Heart left ventricle (tissue), 16 donors: ENCODE measurements around the gene CDCP1. TPM values are rescaled to one million over a fixed set of nuclear protein-coding genes. Genes with fewer than 3 reads are reported as not detected.

ENCODE experiments used
- ATAC-seq, 4 donors: fragments of 200-7000 bp; cut with Tn5 transposase; one replicate each; pipeline ENCODE4 v1.9.1; 2020 to 2022; ENCODE audit warnings: moderate library complexity in 4 of 4, mild to moderate bottlenecking in 3 of 4, moderate number of reproducible peaks in 1 of 4
- DNase-seq, 5 donors: peaks; one replicate each; pipeline ENCODE4 v3.0.0-alpha.2; 2020
- H3K27ac ChIP-seq, 12 donors: fragments of 200-600 bp; sonication (generic) in 4 of 12; one replicate each; pipeline versions ENCODE4 v1.5.0 to v1.8.0; 2016 to 2022; ENCODE audit warnings: mild to moderate bottlenecking in 2 of 12
- H3K27me3 ChIP-seq, 9 donors: fragments of 200-600 bp; sonication (generic) in 2 of 9; one replicate each; pipeline versions ENCODE4 v1.5.1 to v1.8.0; 2016 to 2022; ENCODE audit warnings: mild to moderate bottlenecking in 3 of 9
- H3K36me3 ChIP-seq, 9 donors: fragments of 200-600 bp; sonication (generic) in 2 of 9; one replicate each; pipeline versions ENCODE4 v1.5.0 to v1.8.0; 2018 to 2022; ENCODE audit warnings: mild to moderate bottlenecking in 2 of 9
- H3K4me1 ChIP-seq, 12 donors: fragments of 200-600 bp; sonication (generic) in 4 of 12; one replicate each; pipeline versions ENCODE4 v1.5.0 to v1.8.0; 2016 to 2022; ENCODE audit warnings: mild to moderate bottlenecking in 3 of 12
- H3K4me3 ChIP-seq, 12 donors: fragments of 200-600 bp; sonication (generic) in 4 of 12; one replicate each; pipeline versions ENCODE4 v1.5.0 to v1.8.0; 2017 to 2022; ENCODE audit warnings: mild to moderate bottlenecking in 9 of 12, moderate library complexity in 4 of 12
- H3K9me3 ChIP-seq, 12 donors: fragments of 200-600 bp; sonication (generic) in 4 of 12; one replicate each; pipeline versions ENCODE4 v1.5.0 to v1.8.0; 2016 to 2022; ENCODE audit warnings: mild to moderate bottlenecking in 1 of 12
- CTCF ChIP-seq, 12 donors: fragments of 200-600 bp; sonication (generic) in 4 of 12; IDR thresholded peaks; one replicate each; pipeline versions ENCODE4 v1.5.0 to v1.8.0; 2018 to 2022; ENCODE audit warnings: antibody characterized with exemption in 12 of 12, mild to moderate bottlenecking in 5 of 12
- POLR2A ChIP-seq, 2 donors: fragments of 450-650 bp; IDR thresholded peaks; one replicate each; pipeline ENCODE4 v1.6.1; 2017; ENCODE audit warnings: antibody characterized with exemption in 2 of 2, mild to moderate bottlenecking in 2 of 2, moderate library complexity in 2 of 2
- WGBS, 4 donors: extraction: QIAGEN DNeasy Blood & Tissue Kit in 2 of 4; methylation state at CpG; one replicate each; pipeline versions ENCODE4 v1.1.5 to v1.1.7; 2013 to 2018; 5-methylcytosine and 5-hydroxymethylcytosine counted together
- intact Hi-C, 10 donors: fragments of 100-400 bp; cut with DNase I; formaldehyde crosslinking; loops; one replicate each; pipeline versions ENCODE4 v1.11.1 to v1.14.2; 2022
- polyA plus RNA-seq, 2 donors: library from polyadenylated mRNA; stranded (reverse); fragments of 200-250 nt; gene quantifications; one replicate each; pipeline ENCODE4 v1.2.3, GENCODE V29; 2013
- total RNA-seq, 9 donors: library from RNA; depleted of rRNA in 2 of 9; stranded (reverse); fragments of >200 nt in 2 of 9; fragmentation: NEBNext Ultra II Directional in 3 of 9; extraction: Animal tissue kit (Norgen Biotek cat#: 25700) in 3 of 9; gene quantifications; one replicate each; pipeline versions ENCODE4 v1.1.0 to v1.2.4, GENCODE V29; 2016 to 2023
- donor health status: ischemic (EF 13 %, LVEDD 7.1; RV severe dilation, severe dysfunction).
- donor health status: healthy with polysubstance abuse.
- donor health status: DM: no; HTN: yes; CAD: no.
- donor health status: DM: no; HTN: no; CAD: no.
- donor health status: ischemic (EF 25% LVEDD 6.9; RV normal size, moderate dysfunction).
- donor health status: ischemic (EF 25% LVEDD 5.7; RV mildly dilated, moderate dysfunction).
- donor health status: healthy.
- donor health status: DM: yes; HTN: yes; CAD: no.
- donor health status: ischemic (EF 35%, LVEDD 5.7; RV mildly dilated, moderate dysfunction).
- donor health status: nonischemic (EF 11% LVEDD 7.7; RV severe dilation, severe dysfunction).
- donor health status: DM: yes; HTN: yes; CAD: no.
- donor health status: PGD.
- donor health status: ischemic (EF 29% LVEDD 5.4; RV normal size, mild dysfunction).
- donor health status: nonischemic (EF 23%, LVEDD 6.1; RV moderate dilation, normal function).

The CDCP1 gene
- total and polyA plus RNA-seq, 11 donors = 0.11 to 5.8 (median 0.38) TPM

- H3K27ac ChIP-seq = no peak overlapping the region
- WGBS, 4 donors = 62 to 80% (median 77%) methylated on average over 6 to 7 of the region's 7 CpGs
- ATAC-seq = no peak
Measured at GRCh38 chr3:45180899-45181298, 34.7 kb upstream of the CDCP1 start.

GRCh38 chr3:45180051-45180450 is 33.9 kb upstream of the CDCP1 start:
- no peak for DNase-seq
- 52 to 89% (median 78%) methylated on average over 6 of the region's 6 CpGs for WGBS, 4 donors
- no peaks in the 10 kb centered on the region for H3K9me3 ChIP-seq
- TF ChIP-seq CTCF (IDR thresholded peaks at IDR 0.05) (no peak), POLR2A (IDR thresholded peaks at IDR 0.05) (no peak)
- intact Hi-C loops = no loop called here
- no peak for ATAC-seq
- H3K36me3 ChIP-seq = no peaks in the 10 kb centered on the region
- no peaks in the 10 kb centered on the region for H3K4me1 ChIP-seq
- no peak overlapping the region for H3K4me3 ChIP-seq
- no peaks in the 10 kb centered on the region for H3K27me3 ChIP-seq
- H3K27ac ChIP-seq = no peak overlapping the region

More at GRCh38 chr3:45180899-45181298, 34.7 kb upstream of the CDCP1 start:
- intact Hi-C loops = no loop called here
- H3K36me3 ChIP-seq = no peaks in the 10 kb centered on the region
- no peaks in the 10 kb centered on the region for H3K9me3 ChIP-seq
- H3K4me1 ChIP-seq = no peaks in the 10 kb centered on the region
- no peak overlapping the region for H3K4me3 ChIP-seq
- H3K27me3 ChIP-seq = no peaks in the 10 kb centered on the region
- DNase-seq = no peak
- TF ChIP-seq CTCF (IDR thresholded peaks at IDR 0.05) (no peak), POLR2A (IDR thresholded peaks at IDR 0.05) (no peak)

GRCh38 chr3:45179163-45179562 is 33.0 kb upstream of the CDCP1 start:
- no peaks in the 10 kb centered on the region for H3K4me1 ChIP-seq
- no peaks in the 10 kb centered on the region for H3K9me3 ChIP-seq
- H3K27me3 ChIP-seq = no peaks in the 10 kb centered on the region
- intact Hi-C loops = no loop called here
- no peak for TF ChIP-seq CTCF (IDR thresholded peaks at IDR 0.05)
- TF ChIP-seq POLR2A (IDR thresholded peaks at IDR 0.05) = no peak
- DNase-seq (no peak), ATAC-seq (no peak)
- no peaks in the 10 kb centered on the region for H3K36me3 ChIP-seq
- WGBS, 4 donors = 87 to 94% (median 90%) methylated on average over 3 of the region's 3 CpGs
- H3K4me3 ChIP-seq = no peak overlapping the region
- no peak overlapping the region for H3K27ac ChIP-seq

- DNase-seq (no peak), ATAC-seq (peak in 1 of 4 donors; percentile 20)
- no peak for TF ChIP-seq CTCF (IDR thresholded peaks at IDR 0.05)
- TF ChIP-seq POLR2A (IDR thresholded peaks at IDR 0.05) = no peak
- 63 to 82% (median 75%) methylated on average over 13 of the region's 13 CpGs for WGBS, 4 donors
- H3K27ac ChIP-seq = no peak overlapping the region
- H3K4me3 ChIP-seq = no peak overlapping the region
- H3K4me1 ChIP-seq = no peaks in the 10 kb centered on the region
- H3K9me3 ChIP-seq = no peaks in the 10 kb centered on the region
- H3K27me3 ChIP-seq = no peaks in the 10 kb centered on the region
- H3K36me3 ChIP-seq = no peaks in the 10 kb centered on the region
- intact Hi-C loops = no loop called here
Measured at GRCh38 chr3:45178183-45179023, 32.2 kb upstream of the CDCP1 start.
